SW480 (cell line): ENCODE results near the gene TBCEL.

Experiments
- DNase-seq: peaks from one replicate; pipeline ENCODE4 v3.0.0-alpha.2; 2016; ENCODE audit warnings: low spot score

The TBCEL gene

GRCh38 chr11:121066623-121067022 lies 42.7 kb downstream of the TBCEL start:
- no peak for DNase-seq

- DNase-seq = no peak
Measured at GRCh38 chr11:121067026-121067425, 43.1 kb downstream of the TBCEL start.

- DNase-seq = no peak
Measured at GRCh38 chr11:121067453-121067852, 43.6 kb downstream of the TBCEL start.

GRCh38 chr11:121067962-121068647 lies 44.2 kb downstream of the TBCEL start:
- no peak for DNase-seq

GRCh38 chr11:121068787-121069186 lies 44.9 kb downstream of the TBCEL start:
- no peak for DNase-seq

GRCh38 chr11:121070951-121071845 lies 47.3 kb downstream of the TBCEL start:
- DNase-seq = no peak

GRCh38 chr11:121071846-121072450 lies 48.0 kb downstream of the TBCEL start:
- DNase-seq = no peak

GRCh38 chr11:121081321-121081720 lies 57.4 kb downstream of the TBCEL start:
- DNase-seq = no peak

GRCh38 chr11:121082219-121082618 lies 58.3 kb downstream of the TBCEL start:
- DNase-seq = no peak

GRCh38 chr11:121082670-121083069 lies 58.8 kb downstream of the TBCEL start:
- no peak for DNase-seq

- no peak for DNase-seq
Measured at GRCh38 chr11:121086866-121087265, 63.0 kb downstream of the TBCEL start.

- no peak for DNase-seq
Measured at GRCh38 chr11:121089566-121089965, 65.7 kb downstream of the TBCEL start.

GRCh38 chr11:121090145-121090721 lies 66.3 kb downstream of the TBCEL start:
- no peak for DNase-seq

GRCh38 chr11:121091492-121092152 lies 67.7 kb downstream of the TBCEL start:
- no peak for DNase-seq

- no peak for DNase-seq
Measured at GRCh38 chr11:121095561-121095960, 71.7 kb downstream of the TBCEL start.

GRCh38 chr11:121099364-121099763 lies 75.5 kb downstream of the TBCEL start:
- no peak for DNase-seq

GRCh38 chr11:121099885-121100284 lies 76.0 kb downstream of the TBCEL start:
- no peak for DNase-seq

GRCh38 chr11:121100943-121101342 lies 77.0 kb downstream of the TBCEL start, which contains the start of gene TECTA:
Gene TECTA, plus strand, starts transcription at chr11:121101243. Its CDS starts 1,423 bp downstream, at chr11:121102666.
- DNase-seq = no peak

- DNase-seq = no peak
Measured at GRCh38 chr11:121104312-121104762, 80.4 kb downstream of the TBCEL start.

- no peak for DNase-seq
Measured at GRCh38 chr11:121105063-121105480, 81.2 kb downstream of the TBCEL start.

GRCh38 chr11:121105481-121106195 lies 81.7 kb downstream of the TBCEL start:
- no peak for DNase-seq
